SK-N-SH (cell line): ENCODE measurements around the gene ITGB8. TPM values are rescaled to one million over a fixed set of nuclear protein-coding genes. Genes with fewer than 3 reads are reported as not detected.

Experiments used
- CTCF ChIA-PET: fragments of 300-600, 350-600 bp; formaldehyde crosslinking; extraction: SDS; loops from one replicate; lab custom pipeline; 2021; lab: Yijun Ruan, JAX
- POLR2A ChIA-PET: fragments of 350-600 bp; sonication (Branson Sonifier 250); formaldehyde crosslinking; extraction: SDS; loops from one replicate; lab custom pipeline; 2020; ENCODE audit warnings: antibody characterized with exemption, inconsistent platforms; lab: Yijun Ruan, JAX
- DNase-seq: peaks from one replicate; pipeline ENCODE4 v3.0.0; 2012
- H2AFZ ChIP-seq: fragments of 200-600 bp; sonication (generic); 2 replicates; pipeline ENCODE4 v1.8.1; 2016; ENCODE audit warnings: antibody characterized with exemption, mild to moderate bottlenecking, low read depth
- H3F3A ChIP-seq: fragments of 200-600 bp; sonication (generic); replicated peaks from 2 replicates; pipeline ENCODE3; 2016; ENCODE audit warnings: antibody characterized with exemption, mild to moderate bottlenecking; ENCODE audit not compliant: insufficient read depth
- H3K27ac ChIP-seq, 2 experiments: fragments of 200-500 bp in 1 of 2; fragments of 200-600 bp in 1 of 2; sonication (Bioruptor generic) in 1 of 2; sonication (generic), shearing (Covaris generic) in 1 of 2; 2 replicates each; pipeline versions ENCODE4 v1.5.1 to v1.6.1; 2014 to 2016; ENCODE audit warnings: low read depth in 2 of 2, inconsistent platforms in 1 of 2, low read length in 1 of 2, mild to moderate bottlenecking in 1 of 2, mixed read lengths in 1 of 2
- H3K27me3 ChIP-seq: fragments of 200-600 bp; sonication (generic), shearing (Covaris generic); 2 replicates; pipeline ENCODE4 v1.6.1; 2016; ENCODE audit warnings: mixed run types; ENCODE audit not compliant: insufficient read depth
- H3K36me3 ChIP-seq, 2 experiments: fragments of 200-500 bp in 1 of 2; fragments of 200-600 bp in 1 of 2; sonication (Bioruptor generic) in 1 of 2; sonication (generic) in 1 of 2; replicated peaks in 1 of 2; 2 replicates each; pipeline versions ENCODE3 to v1.5.1; 2014 to 2016; ENCODE audit warnings: low read length in 1 of 2, mild to moderate bottlenecking in 1 of 2; ENCODE audit not compliant: insufficient read depth in 2 of 2, control insufficient read depth in 1 of 2
- H3K4me1 ChIP-seq, 2 experiments: fragments of 200-500 bp in 1 of 2; fragments of 200-600 bp in 1 of 2; sonication (Bioruptor generic) in 1 of 2; sonication (generic), shearing (Covaris generic) in 1 of 2; 2 replicates each; pipeline versions ENCODE4 v1.5.1 to v1.6.1; 2014 to 2016; ENCODE audit warnings: low read depth in 1 of 2, low read length in 1 of 2, mixed run types in 1 of 2; ENCODE audit not compliant: insufficient read depth in 2 of 2, control insufficient read depth in 1 of 2
- H3K4me2 ChIP-seq: fragments of 200-600 bp; sonication (generic), shearing (Covaris generic); 2 replicates; pipeline ENCODE4 v1.6.1; 2017; ENCODE audit warnings: mixed run types
- H3K4me3 ChIP-seq, 2 experiments: fragments of 200-500 bp in 1 of 2; fragments of 200-600 bp in 1 of 2; sonication (Bioruptor generic) in 1 of 2; sonication (generic), shearing (Covaris generic) in 1 of 2; 2 replicates each; pipeline versions ENCODE4 v1.5.1 to v1.8.1; 2014 to 2016; ENCODE audit warnings: low read depth in 2 of 2, inconsistent platforms in 1 of 2, low read length in 1 of 2, mild to moderate bottlenecking in 1 of 2, mixed read lengths in 1 of 2, moderate library complexity in 1 of 2
- H3K79me2 ChIP-seq: fragments of 200-600 bp; sonication (generic); 2 replicates; pipeline ENCODE4 v1.8.1; 2017; ENCODE audit warnings: mild to moderate bottlenecking; ENCODE audit not compliant: insufficient read depth
- H3K9ac ChIP-seq: fragments of 200-600 bp; sonication (generic); 2 replicates; pipeline ENCODE4 v1.6.1; 2017; ENCODE audit warnings: mixed run types
- H3K9me2 ChIP-seq: fragments of 200-600 bp; sonication (generic); 2 replicates; pipeline ENCODE4 v1.6.1; 2017; ENCODE audit warnings: mixed run types
- H3K9me3 ChIP-seq: fragments of 200-600 bp; sonication (generic); 2 replicates; pipeline ENCODE4 v1.6.1; 2017; ENCODE audit warnings: mixed run types, mild to moderate bottlenecking, moderate library complexity
- H4K20me1 ChIP-seq: fragments of 200-600 bp; sonication (generic); 2 replicates; pipeline ENCODE4 v1.6.1; 2017; ENCODE audit warnings: mild to moderate bottlenecking, mixed run types; ENCODE audit not compliant: insufficient read depth
- CTCF ChIP-seq: fragments of 200-600 bp; sonication (generic); IDR thresholded peaks from 2 replicates; pipeline ENCODE4 v1.6.1; 2017; ENCODE audit warnings: antibody characterized with exemption, mild to moderate bottlenecking, moderate library complexity
- ELF1 ChIP-seq: IDR thresholded peaks from 2 replicates; pipeline ENCODE4 v1.4.0; 2012
- EP300 ChIP-seq, 2 experiments: IDR thresholded peaks; 2 replicates each; pipeline versions ENCODE4 v1.4.0 to v1.6.1; 2012; ENCODE audit warnings: borderline replicate concordance in 1 of 2, low read depth in 1 of 2, low read length in 1 of 2
- EZH2phosphoT487 ChIP-seq: fragments of 200-600 bp; sonication (generic); IDR thresholded peaks from 2 replicates; pipeline ENCODE4 v1.6.1; 2017; ENCODE audit warnings: low read depth, mixed run types, mild to moderate bottlenecking, antibody characterized with exemption, moderate library complexity, borderline replicate concordance
- FOSL2 ChIP-seq: IDR thresholded peaks from 2 replicates; pipeline ENCODE4 v1.4.0; 2012; ENCODE audit warnings: low read depth, mild to moderate bottlenecking, moderate library complexity, borderline replicate concordance
- FOXJ3 ChIP-seq: sonication (generic); formaldehyde crosslinking; IDR thresholded peaks from 2 replicates; pipeline ENCODE4 v1.5.1; 2020; ENCODE audit warnings: mild to moderate bottlenecking, missing genetic modification reagents
- IRF3 ChIP-seq: fragments of 150-350 bp; IDR thresholded peaks from 2 replicates; pipeline ENCODE4 v1.6.1; 2016; ENCODE audit warnings: mild to moderate bottlenecking, low read depth, low read length
- MXI1 ChIP-seq: IDR thresholded peaks from 2 replicates; pipeline ENCODE4 v1.6.1; 2012; ENCODE audit warnings: mild to moderate bottlenecking, low read depth, low read length, improper control_type of control experiment
- NFIC ChIP-seq: IDR thresholded peaks from 2 replicates; pipeline ENCODE4 v1.4.0; 2012; ENCODE audit warnings: borderline replicate concordance
- NRF1 ChIP-seq: IDR thresholded peaks from 2 replicates; pipeline ENCODE4 v1.6.1; 2012; ENCODE audit warnings: low read depth, mild to moderate bottlenecking, low read length
- POLR2AphosphoS5 ChIP-seq: IDR thresholded peaks from 2 replicates; pipeline ENCODE4 v1.6.1; 2012; ENCODE audit warnings: low read depth, low read length
- RAD21 ChIP-seq: IDR thresholded peaks from 2 replicates; pipeline ENCODE4 v1.6.1; 2012; ENCODE audit warnings: mild to moderate bottlenecking, low read length
- RCOR1 ChIP-seq: fragments of 150-350 bp; IDR thresholded peaks from 2 replicates; pipeline ENCODE4 v1.6.1; 2017; ENCODE audit warnings: antibody characterized with exemption, low read length
- SIN3A ChIP-seq: IDR thresholded peaks from 2 replicates; pipeline ENCODE4 v1.6.1; 2012; ENCODE audit warnings: low read depth, mild to moderate bottlenecking, low read length, moderate library complexity, borderline replicate concordance
- SMC3 ChIP-seq: IDR thresholded peaks from 2 replicates; pipeline ENCODE4 v1.6.1; 2012; ENCODE audit warnings: low read depth, low read length, improper control_type of control experiment
- TEAD4 ChIP-seq: IDR thresholded peaks from 2 replicates; pipeline ENCODE4 v1.4.0; 2012; ENCODE audit warnings: mild to moderate bottlenecking, borderline replicate concordance; ENCODE audit not compliant: insufficient read depth
- WGBS: methylation state at CpG from one replicate; pipeline ENCODE4 v1.1.6; 2017; ENCODE audit warnings: low lambda C conversion rate; 5-methylcytosine and 5-hydroxymethylcytosine counted together
- polyA plus RNA-seq, 3 experiments: library from polyadenylated mRNA; depleted of rRNA; stranded (reverse); fragments of >200 nt; gene quantifications; 2 replicates each; pipeline ENCODE4 v1.2.3, GENCODE V29; 2012
- TF ChIP-seq, protein P1 (sequence below): fragments of 150-350 bp; IDR thresholded peaks from 2 replicates; pipeline ENCODE4 v1.6.1; 2017; ENCODE audit warnings: antibody characterized with exemption, low read length, low read depth, borderline replicate concordance
- TF ChIP-seq, protein P2 (sequence below): IDR thresholded peaks from 2 replicates; pipeline ENCODE4; 2012
- TF ChIP-seq, protein P3 (sequence below): IDR thresholded peaks from 2 replicates; pipeline ENCODE4 v1.4.0; 2012; ENCODE audit warnings: low read depth, borderline replicate concordance

ITGB8 gene
- polyA plus RNA-seq, 1 of the 3 experiments (the other 2 are of a cell fraction) = 0.62 TPM

- TF ChIP-seq, protein P1, sequence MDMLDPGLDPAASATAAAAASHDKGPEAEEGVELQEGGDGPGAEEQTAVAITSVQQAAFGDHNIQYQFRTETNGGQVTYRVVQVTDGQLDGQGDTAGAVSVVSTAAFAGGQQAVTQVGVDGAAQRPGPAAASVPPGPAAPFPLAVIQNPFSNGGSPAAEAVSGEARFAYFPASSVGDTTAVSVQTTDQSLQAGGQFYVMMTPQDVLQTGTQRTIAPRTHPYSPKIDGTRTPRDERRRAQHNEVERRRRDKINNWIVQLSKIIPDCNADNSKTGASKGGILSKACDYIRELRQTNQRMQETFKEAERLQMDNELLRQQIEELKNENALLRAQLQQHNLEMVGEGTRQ = no peak
- TF ChIP-seq, protein P2, sequence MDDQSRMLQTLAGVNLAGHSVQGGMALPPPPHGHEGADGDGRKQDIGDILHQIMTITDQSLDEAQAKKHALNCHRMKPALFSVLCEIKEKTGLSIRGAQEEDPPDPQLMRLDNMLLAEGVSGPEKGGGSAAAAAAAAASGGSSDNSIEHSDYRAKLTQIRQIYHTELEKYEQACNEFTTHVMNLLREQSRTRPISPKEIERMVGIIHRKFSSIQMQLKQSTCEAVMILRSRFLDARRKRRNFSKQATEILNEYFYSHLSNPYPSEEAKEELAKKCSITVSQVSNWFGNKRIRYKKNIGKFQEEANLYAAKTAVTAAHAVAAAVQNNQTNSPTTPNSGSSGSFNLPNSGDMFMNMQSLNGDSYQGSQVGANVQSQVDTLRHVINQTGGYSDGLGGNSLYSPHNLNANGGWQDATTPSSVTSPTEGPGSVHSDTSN = no peak
- TF ChIP-seq IRF3 (no peak), NRF1 (no peak; the same call in 1 of the 2 replicates), EZH2phosphoT487 (no peak), RAD21 (peak; percentile 2; the same call in 1 of the 2 replicates), FOXJ3 (CRISPR knock-in tag) (no peak), ELF1 (no peak), TEAD4 (0 out of 2 replicates have a peak, but pooled peaks have one; percentile 21)
- TF ChIP-seq, all 33 proteins: peak for 10
Observed at GRCh38 chr7:20330239-20330927, at the start of gene ITGB8 (continued).

GRCh38 chr7:20282959-20283358, 47.7 kb upstream of the ITGB8 start:
- H3K79me2 ChIP-seq = no peaks in the 10 kb centered on the region
- CTCF ChIA-PET = interaction anchor here (0.6 to 1.3 kb wide), 2 partner anchors 528 to 1704 kb away, joined by 3 to 4 read pairs; no protein-coding TSS in a partner anchor

GRCh38 chr7:20283385-20283784, 47.3 kb upstream of the ITGB8 start:
- Histone ChIP-seq H3K4me3 (no peak overlapping the region), H3K27me3 (no peaks in the 10 kb centered on the region), H3K79me2 (no peaks in the 10 kb centered on the region), H3K4me2 (no peak overlapping the region), H2AFZ (no peak overlapping the region), H3F3A (peaks cover 20% of the 10 kb centered on the region), H3K27ac (no peak overlapping the region), H3K9me2 (no peaks in the 10 kb centered on the region), H3K9ac (no peak overlapping the region), H4K20me1 (no peaks in the 10 kb centered on the region), H3K36me3 (no peaks in the 10 kb centered on the region), H3K9me3 (no peaks in the 10 kb centered on the region), H3K4me1 (peaks cover 3 to 12% of the 10 kb centered on the region in 2 experiments; a peak in 1 of 4 replicates)
- 95% methylated on average over 2 of the region's 2 CpGs for WGBS
- CTCF ChIA-PET = no interaction called here
- DNase-seq = no peak
- POLR2A ChIA-PET = no interaction called here
- TF ChIP-seq RCOR1 (no peak), SIN3A (no peak), NFIC (no peak), SMC3 (no peak), CTCF (no peak), MXI1 (no peak), POLR2AphosphoS5 (no peak), RAD21 (no peak)
- TF ChIP-seq, protein P3, sequence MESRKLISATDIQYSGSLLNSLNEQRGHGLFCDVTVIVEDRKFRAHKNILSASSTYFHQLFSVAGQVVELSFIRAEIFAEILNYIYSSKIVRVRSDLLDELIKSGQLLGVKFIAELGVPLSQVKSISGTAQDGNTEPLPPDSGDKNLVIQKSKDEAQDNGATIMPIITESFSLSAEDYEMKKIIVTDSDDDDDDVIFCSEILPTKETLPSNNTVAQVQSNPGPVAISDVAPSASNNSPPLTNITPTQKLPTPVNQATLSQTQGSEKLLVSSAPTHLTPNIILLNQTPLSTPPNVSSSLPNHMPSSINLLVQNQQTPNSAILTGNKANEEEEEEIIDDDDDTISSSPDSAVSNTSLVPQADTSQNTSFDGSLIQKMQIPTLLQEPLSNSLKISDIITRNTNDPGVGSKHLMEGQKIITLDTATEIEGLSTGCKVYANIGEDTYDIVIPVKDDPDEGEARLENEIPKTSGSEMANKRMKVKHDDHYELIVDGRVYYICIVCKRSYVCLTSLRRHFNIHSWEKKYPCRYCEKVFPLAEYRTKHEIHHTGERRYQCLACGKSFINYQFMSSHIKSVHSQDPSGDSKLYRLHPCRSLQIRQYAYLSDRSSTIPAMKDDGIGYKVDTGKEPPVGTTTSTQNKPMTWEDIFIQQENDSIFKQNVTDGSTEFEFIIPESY = no peak

More at GRCh38 chr7:20282959-20283358, 47.7 kb upstream of the ITGB8 start:
- no peaks in the 10 kb centered on the region for H4K20me1 ChIP-seq
- TF ChIP-seq EP300 (IDR thresholded peaks at IDR 0.05; ENCODE audit: borderline replicate concordance in 1 of 2, low read depth in 1 of 2, low read length in 1 of 2) (no peak), FOSL2 (peak; percentile 15; the same call in 1 of the 2 replicates)
- H2AFZ ChIP-seq = no peak overlapping the region
- H3K9me2 ChIP-seq = no peaks in the 10 kb centered on the region
- H3K9me3 ChIP-seq = no peaks in the 10 kb centered on the region
- no peak overlapping the region for H3K4me2 ChIP-seq
- WGBS = 66% methylated on average over 1 of the region's 1 CpG
- H3K27ac ChIP-seq = no peak overlapping the region
- H3K36me3 ChIP-seq = no peaks in the 10 kb centered on the region
- H3K27me3 ChIP-seq = no peaks in the 10 kb centered on the region
- peaks cover 20% of the 10 kb centered on the region for H3F3A ChIP-seq
- no peak overlapping the region for H3K9ac ChIP-seq
- DNase-seq = no peak
- no peak overlapping the region for H3K4me3 ChIP-seq
- POLR2A ChIA-PET = no interaction called here
- H3K4me1 ChIP-seq = peaks cover 3 to 12% of the 10 kb centered on the region in 2 experiments; a peak in 1 of 4 replicates
